ENCODE results near the gene MORN1.
A peak's percentile ranks its signal among the peaks of the same experiment; 100 is the strongest.

The MORN1 gene

DNA sequence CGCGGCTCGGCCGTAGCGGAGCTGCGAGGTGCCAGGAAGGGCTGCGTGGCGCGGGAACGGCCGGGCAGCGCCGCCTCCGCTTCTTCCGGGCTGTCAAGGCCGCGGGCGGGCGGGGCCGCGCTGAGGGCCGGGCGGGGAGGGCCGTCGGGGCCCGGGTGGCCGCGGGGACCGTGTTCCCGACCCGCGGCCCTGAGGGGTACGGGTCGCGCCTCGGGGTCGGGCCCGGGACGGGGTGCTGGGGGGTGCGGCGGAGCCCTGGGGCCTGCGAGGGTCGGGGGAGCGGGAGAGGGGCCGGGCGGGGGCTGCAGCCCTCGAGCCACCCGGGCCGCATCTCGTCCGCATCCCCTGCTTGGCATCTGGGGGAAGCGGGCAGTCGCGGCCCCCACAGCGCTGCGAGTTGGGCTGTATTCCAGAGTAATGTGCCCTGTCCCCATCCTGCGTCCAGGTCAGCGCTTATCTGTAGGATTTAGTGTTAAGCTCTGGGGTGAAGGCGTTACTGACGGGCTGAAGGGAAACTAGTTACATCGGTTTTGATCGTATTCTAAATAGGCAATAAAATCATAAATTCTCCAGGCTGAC is 666 bp upstream of the MORN1 start:
- no peaks in the 10 kb centered on the region for H3K9me3 ChIP-seq (replicated peaks; ENCODE audit: insufficient read depth, low read length)
- H2AFZ ChIP-seq (ENCODE audit: low read length), result no peak overlapping the region
- peak overlapping the region; percentile 74 for H3K4me2 ChIP-seq (ENCODE audit: low read depth, low read length)
- H3K79me2 ChIP-seq (ENCODE audit: low read length), result peaks cover 56% of the 10 kb centered on the region
- 0 out of 2 replicates have a peak, but pooled peaks cover 2% of the 10 kb centered on the region for H3K36me3 ChIP-seq (replicated peaks; ENCODE audit: insufficient read depth, low read length)
- H4K20me1 ChIP-seq (ENCODE audit: insufficient read depth, low read length), result no peaks in the 10 kb centered on the region; the same call in 1 of the 2 replicates
- H3K27me3 ChIP-seq (replicated peaks; ENCODE audit: insufficient read depth, low read length), result no peaks in the 10 kb centered on the region
- H3F3A ChIP-seq (ENCODE audit: insufficient read depth, low read length), result no peaks in the 10 kb centered on the region
- DNase-seq, result no peak
- no peaks in the 10 kb centered on the region for H3K9me2 ChIP-seq (replicated peaks; ENCODE audit: insufficient read depth, low read length)
- no peak overlapping the region for H3K27ac ChIP-seq (ENCODE audit: low read length)
- peak overlapping the region; percentile 80 for H3K9ac ChIP-seq (ENCODE audit: low read length)
- TF ChIP-seq EZH2 (optimal IDR thresholded peaks at IDR 0.05; ENCODE audit: low read depth, low read length) (no peak), EZH2phosphoT487 (IDR thresholded peaks at IDR 0.05; ENCODE audit: low read length) (no peak)
- TF ChIP-seq, protein P1, sequence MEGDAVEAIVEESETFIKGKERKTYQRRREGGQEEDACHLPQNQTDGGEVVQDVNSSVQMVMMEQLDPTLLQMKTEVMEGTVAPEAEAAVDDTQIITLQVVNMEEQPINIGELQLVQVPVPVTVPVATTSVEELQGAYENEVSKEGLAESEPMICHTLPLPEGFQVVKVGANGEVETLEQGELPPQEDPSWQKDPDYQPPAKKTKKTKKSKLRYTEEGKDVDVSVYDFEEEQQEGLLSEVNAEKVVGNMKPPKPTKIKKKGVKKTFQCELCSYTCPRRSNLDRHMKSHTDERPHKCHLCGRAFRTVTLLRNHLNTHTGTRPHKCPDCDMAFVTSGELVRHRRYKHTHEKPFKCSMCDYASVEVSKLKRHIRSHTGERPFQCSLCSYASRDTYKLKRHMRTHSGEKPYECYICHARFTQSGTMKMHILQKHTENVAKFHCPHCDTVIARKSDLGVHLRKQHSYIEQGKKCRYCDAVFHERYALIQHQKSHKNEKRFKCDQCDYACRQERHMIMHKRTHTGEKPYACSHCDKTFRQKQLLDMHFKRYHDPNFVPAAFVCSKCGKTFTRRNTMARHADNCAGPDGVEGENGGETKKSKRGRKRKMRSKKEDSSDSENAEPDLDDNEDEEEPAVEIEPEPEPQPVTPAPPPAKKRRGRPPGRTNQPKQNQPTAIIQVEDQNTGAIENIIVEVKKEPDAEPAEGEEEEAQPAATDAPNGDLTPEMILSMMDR (IDR thresholded peaks at IDR 0.05; ENCODE audit: low read length), result no peak
- peaks cover 18% of the 10 kb centered on the region for H3K4me1 ChIP-seq (ENCODE audit: low read length)
- peak overlapping the region; percentile 92 for H3K4me3 ChIP-seq (ENCODE audit: low read length)

DNA sequence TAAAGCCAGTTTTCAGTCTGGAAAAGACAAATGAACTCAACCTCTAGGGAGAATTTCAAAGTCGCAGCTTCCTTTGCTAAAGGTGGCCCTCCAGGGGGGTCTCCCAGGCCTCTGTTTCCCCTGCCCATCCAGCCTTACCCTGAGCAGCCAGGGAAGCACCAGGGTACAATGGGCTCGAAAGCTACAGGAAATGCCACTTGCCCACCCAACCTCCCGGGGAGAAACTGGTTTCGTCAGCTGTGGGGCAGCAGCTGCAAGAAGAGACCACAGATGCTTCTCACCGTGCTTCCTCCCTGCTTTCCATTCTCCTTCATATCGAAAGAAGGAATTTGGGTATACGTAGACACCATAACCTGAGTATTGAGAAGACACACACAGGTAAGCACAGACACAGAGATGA is 1.7 kb downstream of the MORN1 start:
- no peaks in the 10 kb centered on the region for H3K36me3 ChIP-seq (replicated peaks; ENCODE audit: insufficient read depth, low read length)
- no peaks in the 10 kb centered on the region for H3F3A ChIP-seq (ENCODE audit: insufficient read depth, low read length)
- peaks cover 18% of the 10 kb centered on the region for H3K4me1 ChIP-seq (ENCODE audit: low read length)
- no peak overlapping the region for H3K9ac ChIP-seq (ENCODE audit: low read length)
- peaks cover 3% of the 10 kb centered on the region; the same call in 1 of the 2 replicates for H3K27me3 ChIP-seq (replicated peaks; ENCODE audit: insufficient read depth, low read length)
- H3K4me3 ChIP-seq (ENCODE audit: low read length), result no peak overlapping the region
- H2AFZ ChIP-seq (ENCODE audit: low read length), result no peak overlapping the region
- no peak overlapping the region for H3K4me2 ChIP-seq (ENCODE audit: low read depth, low read length)
- peaks cover 37% of the 10 kb centered on the region for H3K79me2 ChIP-seq (ENCODE audit: low read length)
- TF ChIP-seq EZH2phosphoT487 (IDR thresholded peaks at IDR 0.05; ENCODE audit: low read length), result no peak
- TF ChIP-seq EZH2 (optimal IDR thresholded peaks at IDR 0.05; ENCODE audit: low read depth, low read length), result no peak
- TF ChIP-seq, protein P1 (IDR thresholded peaks at IDR 0.05; ENCODE audit: low read length), result no peak
- no peak for DNase-seq
- no peak overlapping the region for H3K27ac ChIP-seq (ENCODE audit: low read length)
- H3K9me3 ChIP-seq (replicated peaks; ENCODE audit: insufficient read depth, low read length), result no peaks in the 10 kb centered on the region
- no peaks in the 10 kb centered on the region for H4K20me1 ChIP-seq (ENCODE audit: insufficient read depth, low read length)
- no peaks in the 10 kb centered on the region for H3K9me2 ChIP-seq (replicated peaks; ENCODE audit: insufficient read depth, low read length)

DNA sequence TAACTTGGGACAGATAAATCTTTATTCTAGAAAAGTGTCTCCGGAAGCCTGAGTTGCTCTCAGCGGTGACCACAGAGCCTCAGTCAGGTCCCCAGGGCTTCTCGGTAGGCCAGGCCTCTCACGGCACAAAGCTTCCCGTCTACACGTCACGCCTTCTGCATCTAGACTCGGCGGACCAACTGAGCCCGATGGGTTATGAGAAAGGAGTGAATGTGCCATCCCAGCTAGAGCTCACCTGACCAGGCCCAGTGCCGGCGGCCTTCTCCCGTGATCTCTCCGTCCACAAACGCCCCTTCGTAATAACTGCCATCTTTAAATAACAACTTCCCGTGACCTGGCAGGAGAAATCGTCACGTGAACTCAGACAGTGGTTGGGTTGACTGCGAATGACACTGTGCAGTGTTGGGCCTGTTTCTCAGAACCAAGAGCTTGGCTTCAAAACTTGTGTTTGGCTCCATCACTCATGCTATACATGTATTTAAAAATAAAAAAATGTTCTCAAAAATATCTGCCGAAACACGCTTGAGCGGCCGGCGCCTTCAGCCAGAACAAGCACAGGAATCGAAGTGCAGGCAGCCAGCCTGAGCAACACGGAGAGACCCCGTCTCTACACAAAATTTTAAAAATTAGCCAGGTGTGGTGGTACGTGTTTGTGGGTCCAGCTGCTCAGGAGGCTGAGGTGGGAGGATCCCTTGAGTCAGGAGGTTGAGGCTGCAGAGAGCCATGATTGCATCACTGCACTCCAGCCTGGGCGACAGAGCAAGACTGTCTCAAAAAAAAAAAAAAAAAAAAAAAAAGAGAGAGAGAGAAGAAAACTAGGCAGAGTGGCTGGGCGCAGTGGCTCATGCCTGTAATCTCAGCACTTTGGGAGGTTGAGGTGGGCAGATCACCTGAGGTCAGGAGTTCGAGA is 3.1 kb downstream of the MORN1 start:
- H3K9ac ChIP-seq (ENCODE audit: low read length), result no peak overlapping the region
- peaks cover 24% of the 10 kb centered on the region for H3K79me2 ChIP-seq (ENCODE audit: low read length)
- no peaks in the 10 kb centered on the region for H3K36me3 ChIP-seq (replicated peaks; ENCODE audit: insufficient read depth, low read length)
- peaks cover 17% of the 10 kb centered on the region for H3K27me3 ChIP-seq (replicated peaks; ENCODE audit: insufficient read depth, low read length)
- peaks cover 16% of the 10 kb centered on the region for H3K4me1 ChIP-seq (ENCODE audit: low read length)
- DNase-seq, result no peak
- H2AFZ ChIP-seq (ENCODE audit: low read length), result no peak overlapping the region
- no peaks in the 10 kb centered on the region for H3F3A ChIP-seq (ENCODE audit: insufficient read depth, low read length)
- no peak overlapping the region for H3K4me3 ChIP-seq (ENCODE audit: low read length)
- H4K20me1 ChIP-seq (ENCODE audit: insufficient read depth, low read length), result no peaks in the 10 kb centered on the region
- no peak overlapping the region for H3K4me2 ChIP-seq (ENCODE audit: low read depth, low read length)
- no peaks in the 10 kb centered on the region for H3K9me2 ChIP-seq (replicated peaks; ENCODE audit: insufficient read depth, low read length)
- H3K9me3 ChIP-seq (replicated peaks; ENCODE audit: insufficient read depth, low read length), result no peaks in the 10 kb centered on the region
- H3K27ac ChIP-seq (ENCODE audit: low read length), result no peak overlapping the region
- no peak for TF ChIP-seq EZH2phosphoT487 (IDR thresholded peaks at IDR 0.05; ENCODE audit: low read length)
- no peak for TF ChIP-seq EZH2 (optimal IDR thresholded peaks at IDR 0.05; ENCODE audit: low read depth, low read length)
- TF ChIP-seq, protein P1 (IDR thresholded peaks at IDR 0.05; ENCODE audit: low read length), result no peak

Data from MM.1S (cell line).